NCI-H510A (cell line): ENCODE measurements around the gene PTPRT.

ENCODE experiments used
- DNase-seq: peaks from one replicate; lab custom pipeline; 2025; lab: John Stamatoyannopoulos, UW

The PTPRT gene

DNA sequence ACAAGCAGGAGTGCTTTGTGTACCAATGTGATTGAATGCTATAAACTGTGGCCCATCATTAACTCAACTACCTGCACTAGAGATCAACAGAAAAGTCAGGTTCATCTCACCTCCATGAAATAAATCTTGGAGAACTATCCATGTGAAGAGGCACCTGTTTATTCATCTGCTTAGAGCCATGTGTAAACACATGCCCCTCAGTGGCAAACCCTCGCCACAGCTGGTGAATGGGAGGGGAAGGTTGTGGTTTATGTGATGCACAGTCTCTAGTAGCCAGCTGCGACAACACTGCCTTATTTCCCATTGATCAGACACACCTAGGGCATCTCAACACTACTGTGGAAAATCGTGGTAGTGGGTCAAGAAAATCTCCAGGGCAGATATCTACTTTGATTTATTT lies 640.2 kb downstream of the PTPRT start:
- peak; percentile 89 for DNase-seq

DNA sequence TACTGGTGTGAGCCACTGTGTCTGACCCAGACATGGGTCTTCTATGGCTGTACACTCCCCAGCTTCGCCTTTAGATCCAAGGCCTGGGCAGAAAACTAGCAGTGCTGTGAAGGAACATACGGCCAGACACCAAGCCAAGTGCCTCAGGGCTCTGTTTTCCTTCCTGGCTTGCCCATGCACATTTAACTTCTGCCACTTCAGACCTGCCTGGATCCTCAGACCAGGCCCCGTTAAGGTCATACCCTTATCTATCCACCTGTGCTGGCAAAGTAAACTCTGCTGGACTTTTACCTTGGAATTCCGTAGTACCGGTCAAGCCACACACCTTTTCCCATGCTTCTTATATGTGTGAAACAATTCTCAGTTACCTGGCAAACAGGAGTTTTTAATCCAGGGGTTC lies 644.8 kb downstream of the PTPRT start:
- DNase-seq, result no peak

DNA sequence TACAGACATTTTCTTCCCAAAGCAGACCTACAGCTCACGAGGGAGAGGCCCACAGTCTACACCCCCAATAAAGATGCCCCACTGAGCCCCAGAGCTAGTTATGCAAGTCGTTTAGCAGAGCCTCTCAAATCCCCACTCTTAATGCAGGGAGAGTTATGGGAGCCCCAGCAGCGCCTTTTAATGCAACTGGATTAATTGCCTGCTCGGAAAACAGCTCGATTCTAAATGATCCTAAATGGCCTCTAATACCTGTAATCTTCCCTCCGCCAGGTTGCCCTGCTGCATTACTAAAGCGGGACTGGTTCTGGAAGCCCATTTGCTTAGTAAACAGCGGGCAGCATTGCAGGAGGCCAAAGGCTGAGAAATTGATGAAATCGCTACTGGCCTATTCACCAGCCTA lies 656.9 kb downstream of the PTPRT start:
- no peak for DNase-seq

DNA sequence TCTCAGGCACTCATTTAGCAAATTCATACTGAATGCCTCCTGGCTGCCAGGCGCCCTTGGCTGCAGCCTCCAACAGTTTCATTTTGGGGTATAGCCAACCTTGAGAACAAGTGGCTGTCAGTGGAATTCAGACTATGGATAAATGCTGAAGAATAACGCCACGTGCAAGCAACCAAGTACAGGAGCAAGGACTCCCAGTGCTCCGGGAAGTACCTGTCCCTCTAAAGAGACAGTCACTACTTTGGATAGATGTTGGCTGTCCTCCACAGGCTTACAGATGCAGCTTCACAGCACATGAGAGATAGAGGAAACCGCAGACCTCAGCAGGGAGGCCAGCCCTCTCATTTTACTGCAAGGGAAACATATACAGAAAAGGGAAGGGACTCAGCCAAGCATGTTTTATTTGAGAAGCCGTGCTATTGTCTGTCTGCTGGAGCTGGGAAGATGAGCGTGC lies 658.2 kb downstream of the PTPRT start:
- peak; percentile 27 for DNase-seq

DNA sequence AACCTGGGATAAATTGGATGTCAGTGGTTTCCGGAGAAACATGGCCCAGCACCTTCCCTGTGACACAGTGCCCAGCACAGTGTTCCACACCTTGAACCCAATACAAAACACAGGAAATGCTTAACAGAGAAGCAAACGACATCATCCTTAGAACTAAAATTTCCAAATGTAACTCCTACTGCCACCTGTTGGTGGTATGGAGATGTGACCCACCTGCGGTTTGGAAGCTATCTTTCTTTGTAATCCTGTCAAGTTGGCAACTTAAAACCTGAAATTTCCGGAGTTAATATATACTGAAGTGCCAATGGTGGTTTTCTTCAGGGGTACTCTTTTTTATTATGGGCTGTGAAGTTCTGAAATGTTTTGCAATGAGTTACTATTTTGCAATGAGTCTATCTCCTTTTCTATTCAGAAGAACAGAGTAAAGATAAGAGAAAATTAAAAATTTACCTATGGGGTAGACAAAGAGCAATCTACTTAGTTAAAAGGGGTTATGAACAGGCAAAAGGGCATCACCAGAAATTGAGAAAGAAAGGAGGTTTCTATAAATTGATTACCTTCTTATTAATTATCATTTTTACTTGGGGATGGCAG lies 658.8 kb downstream of the PTPRT start:
- no peak for DNase-seq

DNA sequence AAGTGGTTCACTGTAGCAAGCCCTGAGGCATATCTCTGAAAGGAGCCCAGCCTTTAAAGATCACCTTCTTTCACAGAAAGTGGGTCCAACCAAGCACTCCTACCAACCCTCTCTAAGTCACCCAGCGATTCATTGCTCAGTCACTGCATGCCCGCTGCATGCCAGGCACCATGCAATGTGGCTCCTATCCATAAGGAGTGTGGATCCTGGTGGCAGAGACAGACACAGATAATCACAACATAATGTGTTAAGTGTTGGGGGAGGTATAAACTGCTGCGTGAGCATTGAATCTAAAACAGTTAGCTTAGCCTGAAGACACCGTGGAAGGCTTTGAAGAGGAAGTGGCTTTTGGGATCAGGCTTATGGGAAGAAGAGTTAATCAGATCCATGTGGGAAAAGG lies 659.5 kb downstream of the PTPRT start:
- DNase-seq, result no peak

DNA sequence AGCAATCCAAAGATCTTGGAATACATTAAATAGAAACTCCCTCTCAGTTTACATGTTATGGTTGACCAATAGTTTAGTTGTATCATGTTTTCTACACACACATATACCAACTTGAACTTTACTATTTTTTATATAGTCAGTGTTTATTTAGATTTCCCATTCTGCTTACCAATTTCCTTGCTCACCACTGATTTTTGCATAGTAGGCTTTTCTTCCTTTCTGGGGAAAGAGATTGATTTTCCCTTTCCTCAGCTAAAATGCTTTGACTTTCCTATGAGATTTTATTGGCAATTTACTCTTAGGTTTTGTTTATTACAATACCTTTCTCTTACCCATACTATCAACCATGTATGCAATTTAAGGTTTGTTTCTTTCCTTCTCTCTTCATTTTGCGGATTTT lies 665.6 kb downstream of the PTPRT start:
- no peak for DNase-seq

DNA sequence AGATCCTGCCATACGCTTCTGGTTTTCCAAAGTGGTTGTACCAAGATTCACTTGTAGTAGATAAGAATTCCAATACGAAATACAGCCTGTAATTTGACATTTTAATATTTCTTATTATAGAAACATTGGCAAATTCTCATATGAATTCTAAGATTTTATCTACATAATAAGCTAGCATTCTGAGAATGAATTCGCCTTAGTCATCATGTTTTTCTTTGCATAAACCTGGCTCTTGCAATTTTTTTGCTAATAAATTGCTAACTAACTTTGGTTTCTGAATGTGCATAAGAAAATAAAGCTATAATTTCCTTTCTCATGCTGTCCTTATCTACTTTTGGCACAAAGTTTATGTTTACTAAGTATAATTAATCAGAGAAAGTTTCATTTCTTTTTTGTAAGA lies 673.0 kb downstream of the PTPRT start:
- DNase-seq, result no peak

DNA sequence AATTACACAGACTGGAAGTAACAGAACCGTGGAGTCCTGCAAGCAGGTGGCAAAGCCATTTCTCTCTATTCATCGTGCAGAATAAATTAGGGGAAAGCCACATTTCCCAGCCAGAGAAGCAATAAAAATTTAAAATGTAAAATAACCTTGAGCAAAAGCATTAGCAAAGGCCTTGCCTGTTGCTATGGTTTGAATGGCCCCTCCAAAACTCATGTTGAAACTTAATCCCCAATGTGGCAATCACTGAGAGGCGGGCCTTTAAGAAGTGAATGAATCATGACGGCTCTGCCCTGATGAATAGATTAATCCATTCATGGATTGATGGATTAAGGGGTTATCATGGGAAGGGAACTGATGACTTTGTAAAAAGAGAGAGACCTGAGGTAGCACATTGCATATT lies 679.0 kb downstream of the PTPRT start:
- no peak for DNase-seq

DNA sequence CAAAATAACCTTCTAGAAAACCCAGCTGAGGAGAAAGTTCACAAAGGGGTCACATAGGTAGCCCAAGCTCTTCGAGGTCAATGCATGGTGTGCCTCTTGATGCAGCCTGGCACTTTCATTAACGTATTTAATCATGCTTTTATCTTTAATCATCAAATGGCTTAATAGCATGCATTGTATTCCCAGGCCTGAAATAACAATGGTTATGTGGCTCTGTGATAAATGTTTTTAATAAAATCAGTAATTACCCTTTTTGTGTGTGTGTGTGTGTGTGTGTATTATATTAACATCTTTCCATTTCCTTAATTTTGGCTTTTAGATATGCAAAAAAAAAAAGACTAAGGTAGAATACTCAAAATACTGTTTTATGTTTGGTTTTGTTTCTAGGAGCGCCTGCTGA lies 681.8 kb downstream of the PTPRT start:
- DNase-seq, result no peak

DNA sequence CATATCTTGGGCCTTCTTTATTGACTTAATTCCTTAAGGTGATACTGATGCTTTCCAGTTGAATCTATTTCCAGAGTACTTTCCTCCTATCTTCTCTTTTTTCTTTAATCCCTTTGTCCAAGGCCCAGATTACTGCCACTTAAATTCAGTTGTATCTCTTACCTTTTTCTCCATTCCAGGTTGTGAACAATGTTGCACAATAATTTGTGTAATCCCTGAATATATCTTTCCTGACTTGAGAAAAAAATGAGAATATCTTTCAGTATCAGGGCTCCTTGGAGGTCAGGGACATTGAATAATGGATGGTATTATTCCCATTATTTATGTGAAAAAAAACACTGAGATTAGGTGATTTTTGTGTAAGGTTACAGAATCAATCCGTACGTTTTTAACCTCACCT lies 683.3 kb downstream of the PTPRT start:
- no peak for DNase-seq

DNA sequence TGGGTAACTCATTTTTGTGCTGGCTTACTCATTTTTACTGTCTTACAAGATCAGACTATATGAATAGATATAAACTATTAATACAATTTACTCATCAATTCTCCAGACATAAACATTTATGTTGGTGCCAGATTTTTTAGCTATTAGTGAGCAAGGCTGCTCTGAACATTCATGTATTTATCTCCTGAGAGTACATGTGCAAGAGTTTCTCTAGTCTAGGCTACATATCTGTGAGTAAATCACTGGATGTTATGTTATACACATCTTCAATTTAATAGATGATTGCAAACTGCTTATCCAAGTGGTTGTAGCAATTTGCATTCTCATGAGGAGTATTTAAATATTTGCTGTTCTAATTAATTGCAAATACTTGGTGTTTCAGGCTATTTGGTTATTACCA lies 687.1 kb downstream of the PTPRT start:
- no peak for DNase-seq

DNA sequence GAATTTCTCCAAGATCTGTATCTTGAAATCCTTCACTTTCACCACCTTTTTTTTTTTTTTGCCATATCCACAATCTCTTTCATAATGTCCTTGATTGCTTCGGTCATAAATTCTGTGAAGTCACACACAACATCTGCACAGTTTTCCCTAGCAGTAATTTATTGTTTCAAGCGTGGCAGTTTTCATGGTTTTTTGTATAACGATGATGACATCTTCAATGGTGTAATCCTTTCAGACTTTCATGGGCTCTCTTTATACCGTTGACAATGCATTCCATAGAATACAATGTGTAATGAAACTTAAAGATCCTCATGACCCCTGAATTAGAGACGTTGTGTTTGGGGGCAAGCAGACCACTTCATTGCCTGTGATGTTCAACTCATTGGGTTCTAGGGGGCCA lies 693.1 kb downstream of the PTPRT start:
- no peak for DNase-seq

DNA sequence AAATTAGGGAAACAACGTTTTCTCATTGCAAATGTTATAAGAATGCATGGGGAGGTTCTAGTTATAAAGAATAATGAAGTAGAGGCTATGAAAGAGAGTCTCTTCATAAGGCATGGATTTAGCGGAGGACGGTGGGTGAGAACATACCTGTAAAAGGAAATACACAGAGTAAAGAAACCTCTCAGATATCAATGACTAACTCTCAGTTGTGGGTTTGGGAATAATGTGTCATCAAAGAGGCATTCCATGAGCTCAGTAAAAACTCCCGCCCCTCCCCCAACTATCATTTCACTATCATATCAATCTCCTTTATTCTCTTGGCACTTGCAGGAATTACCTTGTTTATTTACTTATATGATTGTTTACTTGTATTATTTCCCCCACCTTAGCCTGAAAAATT lies 695.4 kb downstream of the PTPRT start:
- no peak for DNase-seq

DNA sequence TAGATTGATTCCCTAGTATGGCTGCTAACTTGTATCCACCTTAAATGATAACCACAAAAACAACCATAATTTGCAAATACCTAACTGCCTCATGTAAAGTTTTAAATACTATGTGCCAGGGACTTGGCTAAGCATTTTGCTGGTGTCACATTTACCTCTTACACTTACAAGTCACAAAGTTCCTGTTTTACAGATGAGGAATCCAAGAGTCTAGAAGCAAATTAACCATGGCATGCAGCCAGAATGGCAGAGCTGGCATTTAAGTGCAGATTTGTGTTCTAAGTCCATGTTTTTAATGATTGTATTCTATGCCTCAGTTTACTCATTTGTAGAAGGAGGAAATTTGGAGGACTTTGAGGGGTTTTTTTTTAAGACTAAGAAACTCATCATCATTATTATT lies 696.7 kb downstream of the PTPRT start:
- no peak for DNase-seq

DNA sequence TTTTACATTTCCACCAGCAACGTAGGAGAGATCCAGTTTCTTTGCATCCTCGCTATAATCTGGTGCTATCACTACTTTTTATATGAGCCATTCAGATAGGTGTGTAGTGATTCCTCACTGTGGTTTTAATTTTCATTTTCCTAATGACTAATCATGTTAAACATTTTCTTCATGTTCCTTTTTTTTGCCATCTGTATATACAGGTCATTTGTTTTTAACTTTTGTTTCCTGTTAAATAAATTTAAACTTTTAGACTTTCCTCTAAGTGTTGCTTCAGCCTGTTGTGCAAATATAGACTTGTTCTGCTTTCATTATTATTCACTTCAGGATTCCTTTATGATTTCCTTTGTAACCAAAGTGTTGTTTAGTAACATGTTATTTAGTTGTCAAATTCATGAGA lies 697.4 kb downstream of the PTPRT start:
- no peak for DNase-seq

DNA sequence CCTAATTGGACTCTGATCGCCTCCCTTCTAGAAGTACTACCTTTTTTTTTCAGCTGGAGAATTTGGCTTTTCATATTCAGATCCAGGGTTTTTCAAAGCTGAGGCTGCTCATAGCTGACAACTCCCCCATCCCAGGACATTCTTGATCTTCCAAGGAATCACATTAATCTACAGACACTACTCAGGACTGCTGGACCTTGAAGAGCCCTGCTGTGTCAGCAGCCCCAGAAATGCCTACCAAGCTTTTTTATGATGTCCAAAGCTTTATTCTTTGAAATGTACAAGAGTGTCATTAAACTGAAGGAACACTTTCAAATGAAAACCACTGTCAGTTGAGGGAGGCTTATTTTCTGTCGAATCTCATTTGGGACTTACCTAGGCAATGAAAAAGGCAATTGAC lies 704.1 kb downstream of the PTPRT start:
- DNase-seq, result no peak

DNA sequence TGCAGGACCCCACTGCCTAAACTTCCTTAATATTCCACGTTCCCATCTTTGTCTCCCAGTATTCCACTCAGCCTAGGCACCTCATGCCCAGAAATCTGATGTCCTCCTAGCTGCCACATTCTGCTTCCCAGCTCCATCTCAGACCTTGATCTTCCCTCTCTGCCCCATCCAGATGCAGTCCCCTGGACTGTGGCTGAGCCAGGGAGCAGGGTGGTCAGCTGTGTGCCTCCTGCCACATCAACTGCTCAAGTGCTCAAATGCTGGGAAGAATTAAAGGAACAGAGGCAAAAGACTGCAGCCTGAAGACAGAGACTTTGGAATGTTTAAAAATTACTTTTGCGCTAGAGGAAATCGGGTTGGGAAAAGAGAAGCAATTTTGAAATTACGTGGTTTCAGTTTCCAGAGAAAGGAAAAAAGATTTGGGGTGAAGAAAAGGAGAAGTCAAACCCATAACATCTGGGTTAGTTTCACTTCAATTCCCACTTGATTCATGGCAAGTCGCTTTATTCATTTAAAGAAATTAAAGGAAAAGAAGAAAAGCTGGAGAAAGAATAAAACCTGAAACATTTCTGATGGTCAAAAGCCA lies 704.8 kb downstream of the PTPRT start:
- DNase-seq, result no peak

DNA sequence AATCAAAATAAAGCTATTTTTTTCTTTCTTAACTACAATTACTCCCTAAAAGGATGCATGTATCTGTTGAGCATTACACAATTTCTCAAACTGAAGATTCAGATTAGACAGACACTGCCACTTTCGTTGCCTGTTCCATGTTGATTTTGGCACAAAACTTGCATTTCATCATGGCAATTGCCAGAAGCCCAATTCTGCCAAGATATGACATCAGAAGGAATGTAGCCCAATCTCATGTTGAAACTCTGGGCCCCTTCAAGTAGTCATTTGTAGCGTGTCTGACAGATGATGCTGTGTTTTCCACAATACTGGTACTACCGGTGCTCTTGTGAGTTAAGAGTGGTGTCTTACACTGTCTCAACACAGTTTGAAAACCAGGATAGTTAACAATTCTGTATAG lies 705.4 kb downstream of the PTPRT start:
- DNase-seq, result no peak

DNA sequence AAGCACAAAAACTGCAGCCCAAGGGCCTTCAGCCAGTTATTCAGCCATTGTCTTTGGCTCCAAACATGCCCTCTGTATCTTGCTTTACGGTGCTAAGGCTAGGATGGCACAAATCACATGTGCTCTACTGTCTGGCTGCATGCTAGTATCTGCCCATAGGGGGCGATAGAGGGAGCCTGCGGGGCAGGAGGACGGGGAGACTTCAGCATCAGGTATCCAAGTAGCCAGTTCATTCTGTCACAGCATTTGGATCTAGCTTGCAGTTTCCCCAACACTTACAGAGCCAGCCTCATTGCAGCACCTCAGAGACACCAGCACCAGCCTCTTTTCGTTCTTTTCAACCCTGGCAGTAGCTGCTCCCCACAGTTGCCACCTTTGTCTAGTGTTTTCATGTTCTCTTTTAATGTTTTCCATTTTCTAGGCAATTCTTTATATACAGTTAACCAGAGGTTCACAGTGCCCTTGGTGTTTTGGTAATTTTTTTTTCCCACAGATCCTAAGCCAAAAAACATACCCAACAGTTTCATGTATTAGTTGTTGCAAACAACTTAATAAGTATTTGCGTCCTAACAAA lies 705.9 kb downstream of the PTPRT start:
- no peak for DNase-seq

DNA sequence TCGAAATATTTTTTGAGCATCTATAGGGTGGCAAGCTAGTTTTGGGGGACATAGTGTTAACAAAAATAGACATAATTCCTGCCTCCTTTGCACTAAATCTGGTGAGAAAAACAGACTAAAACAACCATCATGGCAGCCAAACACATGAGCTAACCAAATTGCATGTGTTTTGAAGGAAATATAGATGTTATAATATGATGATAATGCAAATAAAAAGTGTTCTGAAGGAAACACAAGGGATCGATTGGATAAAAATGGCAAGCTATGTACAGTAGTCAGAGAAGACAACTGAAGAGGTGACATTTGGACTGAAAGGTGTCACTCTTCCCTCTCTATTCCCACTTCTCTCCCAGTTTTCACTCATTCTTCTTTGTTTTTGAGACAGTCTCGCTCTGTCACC lies 706.9 kb downstream of the PTPRT start:
- no peak for DNase-seq

DNA sequence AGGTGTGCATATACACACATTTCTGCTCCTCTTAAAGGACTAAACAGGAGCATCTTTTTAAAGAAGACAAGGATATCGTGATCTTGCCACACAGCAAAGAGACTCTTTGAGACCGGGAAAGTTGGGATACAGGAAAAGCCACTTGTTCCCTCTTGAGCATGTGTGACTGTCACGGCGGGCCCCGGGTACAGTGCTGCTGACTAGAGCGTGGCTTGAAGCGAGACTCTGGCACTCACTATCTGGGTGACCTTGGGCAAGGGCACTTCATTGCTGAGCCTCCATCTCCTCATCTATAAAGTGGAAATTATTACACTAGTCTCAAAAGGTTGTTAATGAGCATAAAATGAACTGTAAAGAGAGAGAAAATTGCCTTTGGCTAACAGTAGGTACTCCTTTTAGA lies 713.9 kb downstream of the PTPRT start:
- DNase-seq, result no peak

DNA sequence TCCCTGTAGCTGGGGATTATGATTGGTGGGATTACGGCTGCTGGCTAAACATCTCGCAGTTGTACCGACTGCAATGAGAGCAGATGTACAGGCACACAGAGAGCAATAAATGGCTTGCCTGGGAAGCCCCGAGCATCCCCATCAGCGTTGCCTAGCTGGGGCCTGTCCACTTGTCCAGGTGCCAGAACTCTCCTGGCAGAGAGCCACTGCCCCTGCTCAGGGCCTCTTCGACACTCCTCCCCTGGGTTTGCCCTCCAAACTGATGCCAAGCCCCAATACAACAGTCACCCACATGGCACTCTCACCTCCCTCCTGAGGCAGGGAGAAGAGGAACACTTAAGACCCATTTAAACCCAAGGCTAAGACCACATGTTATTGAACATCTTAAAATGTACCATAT lies 715.1 kb downstream of the PTPRT start:
- DNase-seq, result no peak

DNA sequence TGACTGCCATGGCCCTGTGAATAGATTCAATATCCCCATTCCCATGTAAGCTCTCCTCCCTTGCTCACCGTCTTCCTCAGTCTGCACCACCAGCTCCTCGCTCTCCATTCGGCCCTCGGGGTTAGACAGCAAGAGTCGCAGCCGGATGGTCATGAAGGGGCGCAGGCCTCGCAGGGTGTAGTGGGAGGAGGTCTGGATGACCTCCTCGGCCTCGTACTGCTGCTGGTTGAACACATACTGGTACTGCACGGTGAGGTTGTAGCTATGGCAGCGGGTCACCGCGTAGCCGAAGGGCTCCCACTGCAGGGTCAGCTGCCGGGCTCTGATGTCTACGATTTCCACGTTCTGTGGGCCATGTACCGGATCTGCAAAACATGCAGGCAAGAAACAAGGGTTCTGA lies 717.5 kb downstream of the PTPRT start:
- no peak for DNase-seq
